KMS-11 (cell line): ENCODE data around the gene KLF7.

Source experiments
- H2AFZ ChIP-seq: fragments of 200-600 bp; sonication (generic); 2 replicates; pipeline ENCODE4 v1.6.1; 2016; ENCODE audit warnings: antibody characterized with exemption, mixed run types, low read depth
- H3K27ac ChIP-seq: fragments of 200-600 bp; sonication (generic); 2 replicates; pipeline ENCODE4 v1.6.1; 2016; ENCODE audit warnings: mild to moderate bottlenecking, mixed run types
- H3K27me3 ChIP-seq: fragments of 200-600 bp; sonication (generic); 2 replicates; pipeline ENCODE4 v1.6.1; 2017; ENCODE audit warnings: mild to moderate bottlenecking, low read depth, mixed run types, moderate library complexity; ENCODE audit not compliant: insufficient read depth
- H3K36me3 ChIP-seq: fragments of 200-600 bp; sonication (generic); 2 replicates; pipeline ENCODE4 v1.6.1; 2017; ENCODE audit warnings: mild to moderate bottlenecking, mixed run types; ENCODE audit not compliant: insufficient read depth
- H3K4me1 ChIP-seq: fragments of 200-600 bp; sonication (generic); 2 replicates; pipeline ENCODE4 v1.6.1; 2016; ENCODE audit warnings: mild to moderate bottlenecking, low read depth, mixed run types; ENCODE audit not compliant: poor library complexity, severe bottlenecking
- H3K4me2 ChIP-seq: fragments of 200-600 bp; sonication (generic); 2 replicates; pipeline ENCODE4 v1.7.0; 2016; ENCODE audit warnings: mild to moderate bottlenecking, mixed run types
- H3K4me3 ChIP-seq: fragments of 200-600 bp; sonication (generic); IDR thresholded peaks from 2 replicates; pipeline ENCODE4 v1.6.1; 2017; ENCODE audit warnings: low read depth, low read length, mixed read lengths; ENCODE audit not compliant: insufficient read depth
- H3K79me2 ChIP-seq: fragments of 200-600 bp; sonication (generic); 2 replicates; pipeline ENCODE4 v1.6.1; 2016; ENCODE audit warnings: low read depth, mixed run types; ENCODE audit not compliant: insufficient read depth
- H3K9ac ChIP-seq: fragments of 200-600 bp; sonication (generic); 2 replicates; pipeline ENCODE4 v1.6.1; 2016; ENCODE audit warnings: mild to moderate bottlenecking, mixed run types
- H4K20me1 ChIP-seq: fragments of 200-600 bp; sonication (generic); 2 replicates; pipeline ENCODE4 v1.6.1; 2016; ENCODE audit warnings: mild to moderate bottlenecking, mixed run types; ENCODE audit not compliant: insufficient read depth
- TF ChIP-seq, protein P1 (sequence below): fragments of 200-600 bp; sonication (generic); conservative IDR thresholded peaks from 2 replicates; pipeline ENCODE4 v1.6.1; 2017; ENCODE audit warnings: low read depth, mild to moderate bottlenecking, antibody characterized with exemption, low read length, moderate library complexity, mixed read lengths

KLF7 gene

DNA sequence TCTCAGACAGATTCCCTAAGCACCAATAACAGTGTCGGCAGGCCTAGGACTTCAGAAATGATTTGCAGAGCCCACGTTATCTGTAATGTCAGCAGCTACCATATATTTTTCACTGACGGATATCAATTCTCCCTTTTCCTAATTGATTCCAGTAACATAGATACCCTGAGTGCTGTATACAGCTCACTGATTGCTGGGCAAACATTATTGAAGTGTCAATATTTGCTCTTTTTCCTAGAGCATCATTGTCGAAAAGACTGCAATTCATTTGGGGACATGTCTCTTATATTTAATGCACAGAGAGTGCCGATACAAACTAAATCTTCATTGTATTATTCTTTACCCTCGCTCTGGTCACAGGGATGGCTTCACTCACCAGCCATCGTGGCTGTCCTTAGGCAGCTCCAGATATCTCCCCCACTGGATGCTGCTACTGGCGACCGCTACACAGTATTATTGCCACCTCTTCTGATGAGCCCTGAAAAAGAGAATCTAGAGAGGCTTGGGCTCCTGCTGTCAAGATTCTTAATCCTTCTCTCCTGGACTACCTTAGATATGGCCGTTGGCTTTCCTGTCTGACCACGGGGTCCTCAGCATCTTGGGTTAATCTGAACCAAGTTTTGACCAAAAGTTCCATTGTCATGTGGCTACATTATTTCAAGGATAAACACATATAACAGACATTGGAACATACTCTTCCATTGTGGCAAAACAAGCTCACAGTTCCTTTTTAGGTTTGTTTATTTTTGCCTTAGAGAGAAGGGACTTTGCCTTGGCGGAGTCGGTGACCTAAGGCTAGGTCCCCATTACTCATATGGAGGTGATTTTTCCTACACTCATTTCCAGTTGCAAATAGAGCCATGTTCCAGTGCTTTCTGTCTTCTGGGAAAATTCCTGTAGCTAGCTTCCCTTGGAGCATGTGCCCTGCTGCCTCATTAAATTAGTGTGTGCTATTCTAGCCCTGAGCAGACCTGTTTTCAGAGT is 121.1 kb downstream of the KLF7 start:
- no peaks in the 10 kb centered on the region for H3K36me3 ChIP-seq
- TF ChIP-seq, protein P1, sequence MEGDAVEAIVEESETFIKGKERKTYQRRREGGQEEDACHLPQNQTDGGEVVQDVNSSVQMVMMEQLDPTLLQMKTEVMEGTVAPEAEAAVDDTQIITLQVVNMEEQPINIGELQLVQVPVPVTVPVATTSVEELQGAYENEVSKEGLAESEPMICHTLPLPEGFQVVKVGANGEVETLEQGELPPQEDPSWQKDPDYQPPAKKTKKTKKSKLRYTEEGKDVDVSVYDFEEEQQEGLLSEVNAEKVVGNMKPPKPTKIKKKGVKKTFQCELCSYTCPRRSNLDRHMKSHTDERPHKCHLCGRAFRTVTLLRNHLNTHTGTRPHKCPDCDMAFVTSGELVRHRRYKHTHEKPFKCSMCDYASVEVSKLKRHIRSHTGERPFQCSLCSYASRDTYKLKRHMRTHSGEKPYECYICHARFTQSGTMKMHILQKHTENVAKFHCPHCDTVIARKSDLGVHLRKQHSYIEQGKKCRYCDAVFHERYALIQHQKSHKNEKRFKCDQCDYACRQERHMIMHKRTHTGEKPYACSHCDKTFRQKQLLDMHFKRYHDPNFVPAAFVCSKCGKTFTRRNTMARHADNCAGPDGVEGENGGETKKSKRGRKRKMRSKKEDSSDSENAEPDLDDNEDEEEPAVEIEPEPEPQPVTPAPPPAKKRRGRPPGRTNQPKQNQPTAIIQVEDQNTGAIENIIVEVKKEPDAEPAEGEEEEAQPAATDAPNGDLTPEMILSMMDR: no peak
- H3K4me3 ChIP-seq: no peak overlapping the region
- H3K4me2 ChIP-seq: no peak overlapping the region
- no peaks in the 10 kb centered on the region for H4K20me1 ChIP-seq
- H3K79me2 ChIP-seq: no peaks in the 10 kb centered on the region
- no peak overlapping the region for H3K27ac ChIP-seq
- H2AFZ ChIP-seq: no peak overlapping the region
- H3K9ac ChIP-seq: no peak overlapping the region
- no peaks in the 10 kb centered on the region for H3K4me1 ChIP-seq
- no peaks in the 10 kb centered on the region for H3K27me3 ChIP-seq

DNA sequence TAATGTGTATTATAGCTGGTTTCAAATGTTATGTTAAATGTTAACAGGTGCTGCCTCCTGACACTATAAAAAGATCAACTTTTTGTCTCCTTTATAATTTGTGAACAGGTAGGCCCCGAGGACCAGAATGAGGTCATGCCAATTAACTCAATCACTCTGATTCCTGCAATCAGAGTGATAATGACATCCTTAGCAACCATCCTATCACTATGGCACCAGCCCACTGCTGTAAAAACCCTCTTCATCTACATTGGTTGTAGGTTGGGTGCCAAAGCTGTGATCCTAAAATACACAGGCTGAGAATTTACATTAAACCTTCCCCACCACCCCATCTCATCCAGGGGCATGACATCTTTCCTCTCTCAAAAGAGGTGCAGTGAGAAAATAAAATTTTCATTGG is 122.9 kb downstream of the KLF7 start:
- Histone ChIP-seq H2AFZ (no peak overlapping the region), H4K20me1 (no peaks in the 10 kb centered on the region), H3K4me2 (no peak overlapping the region), H3K79me2 (no peaks in the 10 kb centered on the region), H3K4me3 (no peak overlapping the region), H3K36me3 (no peaks in the 10 kb centered on the region), H3K27ac (no peak overlapping the region), H3K9ac (no peak overlapping the region), H3K4me1 (no peaks in the 10 kb centered on the region), H3K27me3 (no peaks in the 10 kb centered on the region)
- TF ChIP-seq, protein P1: no peak

- H3K27ac ChIP-seq: no peak overlapping the region
- TF ChIP-seq, protein P1: no peak
- no peaks in the 10 kb centered on the region for H3K79me2 ChIP-seq
- H3K9ac ChIP-seq: no peak overlapping the region
- no peaks in the 10 kb centered on the region for H4K20me1 ChIP-seq
- H3K4me1 ChIP-seq: no peaks in the 10 kb centered on the region
- H3K4me3 ChIP-seq: no peak overlapping the region
- H2AFZ ChIP-seq: no peak overlapping the region
- no peaks in the 10 kb centered on the region for H3K27me3 ChIP-seq
- no peak overlapping the region for H3K4me2 ChIP-seq
- no peaks in the 10 kb centered on the region for H3K36me3 ChIP-seq
These were observed 123.8 kb downstream of the KLF7 start for GRCh38 chr2:207041786-207042554.

DNA sequence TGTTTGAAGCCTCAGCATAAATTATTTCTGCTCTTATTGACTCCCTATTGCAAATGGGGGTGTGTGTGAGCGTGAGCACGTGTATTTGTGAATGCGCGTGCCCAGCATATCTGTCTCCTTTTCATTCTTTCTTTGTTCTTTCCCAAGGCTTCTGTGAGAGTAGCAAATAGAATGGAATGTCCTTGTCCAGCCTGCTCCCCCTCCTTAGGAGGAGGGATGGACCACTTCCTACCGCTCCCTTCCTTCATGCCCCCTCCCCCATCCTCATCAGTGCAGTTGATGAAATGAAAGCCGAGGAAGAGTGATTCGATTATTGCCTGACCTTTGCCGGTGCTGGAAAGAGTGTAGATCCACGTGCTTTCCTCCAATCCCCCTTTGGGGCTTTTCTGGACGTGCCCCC is 124.5 kb downstream of the KLF7 start:
- TF ChIP-seq, protein P1: no peak
- no peak overlapping the region for H3K4me2 ChIP-seq
- H3K36me3 ChIP-seq: no peaks in the 10 kb centered on the region
- no peak overlapping the region for H3K4me3 ChIP-seq
- no peaks in the 10 kb centered on the region for H3K27me3 ChIP-seq
- H3K4me1 ChIP-seq: no peaks in the 10 kb centered on the region
- no peaks in the 10 kb centered on the region for H3K79me2 ChIP-seq
- H4K20me1 ChIP-seq: no peaks in the 10 kb centered on the region
- no peak overlapping the region for H2AFZ ChIP-seq
- no peak overlapping the region for H3K27ac ChIP-seq
- H3K9ac ChIP-seq: no peak overlapping the region
